PC-3 (cell line): Measurements from ENCODE around the gene CD180. TPM values are rescaled to one million over a fixed set of nuclear protein-coding genes. Genes with fewer than 3 reads are reported as not detected.

ENCODE experiments used
- ATAC-seq: fragments of 200-7000 bp; cut with Tn5 transposase; 2 replicates; pipeline ENCODE4 v1.9.1; 2020; ENCODE audit warnings: mild to moderate bottlenecking, moderate library complexity
- BruUV-seq: library from RNA; stranded (reverse); fragments of 400-500 nt; replicated peaks from 2 replicates; lab custom pipeline; 2021; lab: Mats Ljungman, UMichigan
- CTCF ChIA-PET: fragments of 300-600 bp; sonication (Branson Sonifier 250); formaldehyde crosslinking; loops from one replicate; lab custom pipeline; 2022; ENCODE audit warnings: antibody characterized with exemption; lab: Charles Lee
- POLR2A ChIA-PET: fragments of 300-600 bp; sonication (Branson Sonifier 250); formaldehyde crosslinking; loops from one replicate; lab custom pipeline; 2022; ENCODE audit warnings: antibody characterized with exemption; ENCODE audit not compliant: unreplicated experiment; lab: Charles Lee
- DNase-seq: peaks from one replicate; pipeline ENCODE4 v3.0.0-alpha.2; 2015
- H2AFZ ChIP-seq: fragments of 300-600 bp; sonication (generic); 2 replicates; pipeline ENCODE4 v1.6.0; 2016; ENCODE audit warnings: antibody characterized with exemption, low read length
- H3F3A ChIP-seq: fragments of 300-600 bp; sonication (generic); one replicate; pipeline ENCODE4 v1.6.0; 2017; ENCODE audit warnings: antibody characterized with exemption, low read length, control low read depth, mild to moderate bottlenecking; ENCODE audit not compliant: unreplicated experiment
- H3K27ac ChIP-seq: fragments of 300-600 bp; sonication (generic); 2 replicates; pipeline ENCODE4 v1.5.1; 2016; ENCODE audit warnings: mild to moderate bottlenecking, low read length
- H3K27me3 ChIP-seq: fragments of 300-600 bp; sonication (generic); 2 replicates; pipeline ENCODE4 v1.6.1; 2016; ENCODE audit warnings: low read length, mixed read lengths
- H3K36me3 ChIP-seq: fragments of 300-600 bp; sonication (generic); 2 replicates; pipeline ENCODE4 v1.6.1; 2016; ENCODE audit warnings: low read depth, mixed run types, low read length, mixed read lengths
- H3K4me1 ChIP-seq: fragments of 300-600 bp; sonication (generic); 2 replicates; pipeline ENCODE4 v1.5.1; 2016; ENCODE audit warnings: low read length; ENCODE audit not compliant: insufficient read depth
- H3K4me2 ChIP-seq: fragments of 300-600 bp; sonication (generic); 2 replicates; pipeline ENCODE4 v1.6.0; 2016; ENCODE audit warnings: low read length
- H3K4me3 ChIP-seq: fragments of 300-600 bp; sonication (generic); 2 replicates; pipeline ENCODE4 v1.5.1; 2016; ENCODE audit warnings: mild to moderate bottlenecking, low read length, mixed read lengths
- H3K79me2 ChIP-seq: fragments of 300-600 bp; sonication (generic); 2 replicates; pipeline ENCODE4 v1.6.1; 2017; ENCODE audit warnings: low read length, mixed read lengths
- H3K9ac ChIP-seq: fragments of 300-600 bp; sonication (generic); 2 replicates; pipeline ENCODE4 v1.6.0; 2016; ENCODE audit warnings: mild to moderate bottlenecking, low read length
- H3K9me2 ChIP-seq: fragments of 300-600 bp; sonication (generic); replicated peaks from 2 replicates; pipeline ENCODE4 v1.6.1; 2016; ENCODE audit warnings: mixed run types, low read length, mixed read lengths
- H3K9me3 ChIP-seq: fragments of 300-600 bp; sonication (generic); 2 replicates; pipeline ENCODE4 v1.6.1; 2016; ENCODE audit warnings: low read length, mixed read lengths
- H4K20me1 ChIP-seq: fragments of 300-600 bp; sonication (generic); 2 replicates; pipeline ENCODE4 v1.6.1; 2016; ENCODE audit warnings: low read length, mixed read lengths
- CTCF ChIP-seq: fragments of 300-600 bp; sonication (generic); conservative IDR thresholded peaks from 2 replicates; pipeline ENCODE4 v1.5.1; 2017; ENCODE audit warnings: antibody characterized with exemption, low read depth, mild to moderate bottlenecking, low read length
- EZH2 ChIP-seq: fragments of 300-600 bp; sonication (generic); IDR thresholded peaks from one replicate; pipeline ENCODE4 v1.6.1; 2017; ENCODE audit warnings: antibody characterized with exemption, mild to moderate bottlenecking, low read length; ENCODE audit not compliant: unreplicated experiment
- EZH2phosphoT487 ChIP-seq: fragments of 300-600 bp; sonication (generic); IDR thresholded peaks from 2 replicates; pipeline ENCODE4 v1.6.1; 2018; ENCODE audit warnings: mild to moderate bottlenecking, antibody characterized with exemption, low read length, borderline replicate concordance
- intact Hi-C: fragments of 100-400 bp; cut with micrococcal nuclease; formaldehyde crosslinking; loops from 2 replicates; pipeline ENCODE4 v1.9.0; 2023
- total RNA-seq: library from RNA; depleted of rRNA; stranded (reverse); fragments of >200 nt; gene quantifications from 2 replicates; pipeline ENCODE4 v1.2.3, GENCODE V29; 2014

Gene CD180
- total RNA-seq, 1 experiment from 2014 or later = not detected

GRCh38 chr5:67163863-67164595 lies 32.6 kb downstream of the CD180 start:
- CTCF ChIA-PET = no interaction called here
- peaks cover 12% of the 10 kb centered on the region; the same call in 1 of the 2 replicates for H3K36me3 ChIP-seq
- ATAC-seq (no peak), DNase-seq (no peak)
- no peak overlapping the region for H3K4me3 ChIP-seq
- no TSS peak for BruUV-seq
- no peaks in the 10 kb centered on the region for H3K79me2 ChIP-seq
- intact Hi-C loops = no loop called here
- peaks cover 7% of the 10 kb centered on the region for H3F3A ChIP-seq
- H2AFZ ChIP-seq = no peak overlapping the region
- no peak overlapping the region for H3K9ac ChIP-seq
- no peak overlapping the region for H3K4me2 ChIP-seq
- no peaks in the 10 kb centered on the region for H4K20me1 ChIP-seq
- peaks cover 47% of the 10 kb centered on the region for H3K4me1 ChIP-seq
- POLR2A ChIA-PET = no interaction called here
- no peaks in the 10 kb centered on the region for H3K27me3 ChIP-seq
- no peak for TF ChIP-seq EZH2
- TF ChIP-seq CTCF = no peak
- no peak for TF ChIP-seq EZH2phosphoT487
- H3K27ac ChIP-seq = no peak overlapping the region
- H3K9me2 ChIP-seq = no peaks in the 10 kb centered on the region
- no peaks in the 10 kb centered on the region for H3K9me3 ChIP-seq

GRCh38 chr5:67163231-67163756 lies 33.3 kb downstream of the CD180 start:
- no peaks in the 10 kb centered on the region for H3K9me3 ChIP-seq
- BruUV-seq = no TSS peak
- H3K36me3 ChIP-seq = peaks cover 12% of the 10 kb centered on the region; the same call in 1 of the 2 replicates

More at GRCh38 chr5:67163231-67163756, 33.3 kb downstream of the CD180 start:
- no peak overlapping the region for H3K4me2 ChIP-seq
- H4K20me1 ChIP-seq = no peaks in the 10 kb centered on the region
- peaks cover 47% of the 10 kb centered on the region for H3K4me1 ChIP-seq
- no peak overlapping the region for H3K9ac ChIP-seq
- H2AFZ ChIP-seq = no peak overlapping the region
- no peaks in the 10 kb centered on the region for H3K27me3 ChIP-seq
- H3K79me2 ChIP-seq = no peaks in the 10 kb centered on the region
- ChIA-PET CTCF (no interaction called here), POLR2A (no interaction called here)
- no peak overlapping the region for H3K27ac ChIP-seq
- DNase-seq = no peak
- H3K4me3 ChIP-seq = no peak overlapping the region
- H3F3A ChIP-seq = peaks cover 7% of the 10 kb centered on the region
- ATAC-seq = no peak
- intact Hi-C loops = no loop called here
- TF ChIP-seq EZH2 (no peak), EZH2phosphoT487 (no peak), CTCF (no peak)
- no peaks in the 10 kb centered on the region for H3K9me2 ChIP-seq
